Heart right ventricle (tissue), 16 donors: ENCODE data around the gene HSPG2. TPM values are rescaled to one million over a fixed set of nuclear protein-coding genes. Genes with fewer than 3 reads are reported as not detected.
A peak's percentile ranks its signal among the peaks of the same experiment; 100 is the strongest.

Experiments
- ATAC-seq, 8 donors: fragments of 200-7000 bp; cut with Tn5 transposase; one replicate each; pipeline ENCODE4 v1.9.1; 2020; ENCODE audit warnings: mild to moderate bottlenecking in 8 of 8, moderate library complexity in 8 of 8, moderate number of reproducible peaks in 1 of 8
- DNase-seq, 2 donors: peaks; one replicate each; pipeline ENCODE4 v3.0.0-alpha.2; 2020
- H3K27ac ChIP-seq, 10 donors: fragments of 200-600 bp; sonication (generic) in 2 of 10; one replicate each; pipeline versions ENCODE4 v1.5.0 to v1.8.0; 2020 to 2022; ENCODE audit warnings: mild to moderate bottlenecking in 3 of 10
- H3K27me3 ChIP-seq, 7 donors: fragments of 200-600 bp; one replicate each; pipeline ENCODE4 v1.8.0; 2021 to 2022; ENCODE audit warnings: mild to moderate bottlenecking in 2 of 7
- H3K36me3 ChIP-seq, 9 donors: fragments of 200-600 bp; sonication (generic) in 1 of 9; one replicate each; pipeline versions ENCODE4 v1.5.0 to v1.8.0; 2020 to 2022; ENCODE audit warnings: mild to moderate bottlenecking in 2 of 9
- H3K4me1 ChIP-seq, 9 donors: fragments of 200-600 bp; sonication (generic) in 1 of 9; one replicate each; pipeline versions ENCODE4 v1.5.0 to v1.8.0; 2020 to 2022; ENCODE audit warnings: mild to moderate bottlenecking in 4 of 9
- H3K4me3 ChIP-seq, 10 donors: fragments of 200-600 bp; sonication (generic) in 2 of 10; one replicate each; pipeline versions ENCODE4 v1.5.0 to v1.8.0; 2020 to 2022; ENCODE audit warnings: mild to moderate bottlenecking in 7 of 10, moderate library complexity in 2 of 10
- H3K9me3 ChIP-seq, 11 donors: fragments of 200-600 bp in 10 of 11; sonication (generic) in 2 of 11; one replicate each; pipeline versions ENCODE4 v1.5.0 to v1.8.0; 2013 to 2022; ENCODE audit warnings: mild to moderate bottlenecking in 2 of 11, control low read depth in 1 of 11, moderate library complexity in 1 of 11
- CTCF ChIP-seq, 9 donors: fragments of 200-600 bp; sonication (generic) in 2 of 9; IDR thresholded peaks; one replicate each; pipeline versions ENCODE4 v1.5.0 to v1.8.0; 2021 to 2022; ENCODE audit warnings: antibody characterized with exemption in 9 of 9, mild to moderate bottlenecking in 5 of 9, moderate library complexity in 1 of 9
- WGBS, 2 donors: extraction: QIAGEN DNeasy Blood & Tissue Kit; methylation state at CpG; one replicate each; pipeline ENCODE4 v1.1.7; 2013; ENCODE audit warnings: inconsistent platforms in 1 of 2; 5-methylcytosine and 5-hydroxymethylcytosine counted together
- intact Hi-C, 10 donors: fragments of 100-400 bp; cut with DNase I; formaldehyde crosslinking; loops; one replicate each; pipeline versions ENCODE4 v1.11.1 to v1.14.2; 2022
- polyA plus RNA-seq, 2 donors: library from polyadenylated mRNA; stranded (reverse); fragments of 200-250 nt; gene quantifications; one replicate each; pipeline ENCODE4 v1.2.3, GENCODE V29; 2013
- total RNA-seq, 10 donors: library from RNA; stranded (reverse); fragmentation: NEBNext Ultra II Directional in 3 of 10; extraction: Animal tissue kit (Norgen Biotek cat#: 25700) in 3 of 10; gene quantifications; one replicate each; pipeline versions ENCODE4 v1.2.1 to v1.2.4, GENCODE V29; 2021 to 2023
- donor health status: Arrhythmogenic right ventricular cardiomyopathy.
- donor health status: ischemic (EF 13 %, LVEDD 7.1; RV severe dilation, severe dysfunction).
- donor health status: healthy with polysubstance abuse.
- donor health status: DM: no; HTN: yes; CAD: no.
- donor health status: DM: no; HTN: no; CAD: no.
- donor health status: ischemic (EF 25% LVEDD 6.9; RV normal size, moderate dysfunction).
- donor health status: ischemic (EF 25% LVEDD 5.7; RV mildly dilated, moderate dysfunction).
- donor health status: healthy.
- donor health status: DM: yes; HTN: yes; CAD: no.
- donor health status: Ischemic cardiomyopathy.
- donor health status: ischemic (EF 35%, LVEDD 5.7; RV mildly dilated, moderate dysfunction).
- donor health status: nonischemic (EF 11% LVEDD 7.7; RV severe dilation, severe dysfunction).
- donor health status: DM: yes; HTN: yes; CAD: no.
- donor health status: PGD.
- donor health status: ischemic (EF 29% LVEDD 5.4; RV normal size, mild dysfunction).
- donor health status: nonischemic (EF 23%, LVEDD 6.1; RV moderate dilation, normal function).

The HSPG2 gene
- total and polyA plus RNA-seq, 12 donors: 221 to 508 (median 310) TPM

GRCh38 chr1:21882721-21883415, 54.2 kb downstream of the HSPG2 start:
- Histone ChIP-seq H3K4me1 (peaks cover 0 to 9% (median 0%) of the 10 kb centered on the region in 9 donors), H3K36me3 (peaks cover 14 to 100% (median 92%) of the 10 kb centered on the region in 9 donors), H3K9me3 (no peaks in the 10 kb centered on the region), H3K27ac (peak overlapping the region in 1 of 10 donors; percentile 10), H3K27me3 (no peaks in the 10 kb centered on the region), H3K4me3 (no peak overlapping the region)
- no peak for TF ChIP-seq CTCF (IDR thresholded peaks at IDR 0.05)
- no peak for DNase-seq
- intact Hi-C loops: loop anchor here in 1 of 10 donors (5.0 kb wide), 1 partner anchor 74 kb away; no protein-coding TSS in a partner anchor
- 74 to 84% methylated on average over 11 of the region's 11 CpGs for WGBS, 2 donors
- peak in 1 of 8 donors; percentile 4 for ATAC-seq

GRCh38 chr1:21881250-21881649, 55.9 kb downstream of the HSPG2 start:
- DNase-seq (no peak), ATAC-seq (no peak)
- Histone ChIP-seq H3K9me3 (no peaks in the 10 kb centered on the region), H3K36me3 (peaks cover 9 to 100% (median 91%) of the 10 kb centered on the region in 9 donors), H3K4me3 (no peak overlapping the region), H3K27ac (no peak overlapping the region), H3K27me3 (no peaks in the 10 kb centered on the region), H3K4me1 (peaks cover 0 to 9% (median 0%) of the 10 kb centered on the region in 9 donors)
- WGBS, 2 donors: 91 to 92% methylated on average over 12 of the region's 12 CpGs
- TF ChIP-seq CTCF (IDR thresholded peaks at IDR 0.05): no peak
- intact Hi-C loops: loop anchor here in 1 of 10 donors (5.0 kb wide), 1 partner anchor 76 kb away; no protein-coding TSS in a partner anchor

- ATAC-seq: peak in 1 of 8 donors; percentile 3
- Histone ChIP-seq H3K4me1 (peaks cover 0 to 9% (median 0%) of the 10 kb centered on the region in 9 donors), H3K9me3 (no peaks in the 10 kb centered on the region), H3K4me3 (no peak overlapping the region), H3K36me3 (peaks cover 6 to 100% (median 91%) of the 10 kb centered on the region in 9 donors), H3K27ac (peak overlapping the region in 5 of 10 donors; percentile 9 to 53 (median 29)), H3K27me3 (no peaks in the 10 kb centered on the region)
- intact Hi-C loops: loop anchor here in 1 of 10 donors (5.0 kb wide), 1 partner anchor 77 kb away; no protein-coding TSS in a partner anchor
- 94 to 95% methylated on average over 16 of the region's 16 CpGs for WGBS, 2 donors
- no peak for TF ChIP-seq CTCF (IDR thresholded peaks at IDR 0.05)
- DNase-seq: no peak
Observed at GRCh38 chr1:21880619-21880970, 56.5 kb downstream of the HSPG2 start.

GRCh38 chr1:21879928-21880618, 57.0 kb downstream of the HSPG2 start:
- intact Hi-C loops: loop anchor here in 3 of 10 donors (5.0 to 10.0 kb wide), 2 partner anchors 77 to 85 kb away; no protein-coding TSS in a partner anchor
- Histone ChIP-seq H3K27me3 (no peaks in the 10 kb centered on the region), H3K27ac (peak overlapping the region in 5 of 10 donors; percentile 9 to 53 (median 29)), H3K36me3 (peaks cover 12 to 100% (median 93%) of the 10 kb centered on the region in 9 donors), H3K9me3 (no peaks in the 10 kb centered on the region), H3K4me3 (no peak overlapping the region), H3K4me1 (peaks cover 0 to 9% (median 0%) of the 10 kb centered on the region in 9 donors)
- DNase-seq (no peak), ATAC-seq (peak in 7 of 8 donors; percentile 11 to 87 (median 32))
- no peak for TF ChIP-seq CTCF (IDR thresholded peaks at IDR 0.05)
- 94 to 96% methylated on average over 19 of the region's 19 CpGs for whole genome bisulfite sequencing, 2 donors
